Measurements from ENCODE around the gene MUC21. TPM values are rescaled to one million over a fixed set of nuclear protein-coding genes. Genes with fewer than 3 reads are reported as not detected.

MUC21 gene
- total and polyA plus RNA-seq, 2 donors (not counting 3 experiments of a cell fraction or from before 2014, with no cell fraction given), result not detected

DNA sequence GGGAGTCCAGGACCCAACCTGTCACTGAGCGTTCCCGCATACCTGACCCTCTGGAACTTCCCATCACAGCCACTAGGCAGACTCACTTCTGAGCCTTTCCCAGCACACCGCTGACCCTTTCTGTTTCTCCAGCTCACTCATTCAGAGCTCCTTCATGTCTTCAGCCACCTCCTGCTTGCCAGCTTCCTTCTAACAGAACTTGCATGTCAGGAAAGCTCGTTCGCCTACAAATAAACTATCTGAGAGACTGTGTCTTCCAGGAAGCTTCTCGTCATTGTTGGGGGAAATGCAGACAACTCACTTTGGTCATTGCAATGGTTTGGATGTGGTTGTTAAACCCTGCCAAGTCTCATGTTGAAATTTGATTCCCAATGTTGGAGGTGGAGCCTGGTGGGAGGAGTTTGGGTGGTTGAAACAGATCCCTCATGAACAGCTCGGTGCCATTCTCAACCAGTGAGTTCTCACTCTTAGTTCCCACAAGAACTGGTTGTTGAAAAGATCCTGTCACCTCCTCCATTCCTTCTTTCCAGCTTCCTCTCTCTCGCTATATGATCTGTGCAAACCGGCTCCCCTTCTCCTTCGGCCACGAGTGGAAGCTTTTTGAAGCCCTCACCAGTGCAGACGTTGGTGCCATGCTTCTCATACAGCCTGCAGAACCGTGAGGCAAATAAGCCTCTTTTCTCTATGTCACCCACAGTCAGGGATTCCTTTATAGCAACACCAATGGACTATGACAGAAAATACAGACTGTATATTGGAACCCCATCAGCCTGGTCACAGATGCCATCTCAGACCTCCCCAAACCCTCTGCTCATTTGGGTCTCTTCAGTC is 1.4 kb upstream of the MUC21 start:
- no peaks in the 10 kb centered on the region for H3K9me3 ChIP-seq (replicated peaks; ENCODE audit: control insufficient read depth, insufficient read depth, low read length)
- H3K9me1 ChIP-seq (replicated peaks; ENCODE audit: control insufficient read depth, extremely low read depth, insufficient read depth, low read length), result no peaks in the 10 kb centered on the region
- H2AFZ ChIP-seq (ENCODE audit: low read depth, low read length), result peak overlapping the region; percentile 3
- H3K27ac ChIP-seq (ENCODE audit: insufficient read depth, low read depth, low read length), result no peak overlapping the region
- POLR2A ChIA-PET, result no interaction called here
- no peak overlapping the region for H3K4me2 ChIP-seq (ENCODE audit: insufficient read depth, low read length)
- H3K9ac ChIP-seq (replicated peaks; ENCODE audit: extremely low read depth, insufficient read depth, low read length), result no peak overlapping the region
- H3K36me3 ChIP-seq (ENCODE audit: control insufficient read depth in 2 of 2, extremely low read depth in 1 of 2, insufficient read depth in 2 of 2, low read length in 2 of 2), result no peaks in the 10 kb centered on the region
- H3K79me2 ChIP-seq (ENCODE audit: control insufficient read depth, insufficient read depth, low read length), result no peaks in the 10 kb centered on the region
- DNase-seq (ENCODE audit: low read depth, low spot score), result peak; percentile 43
- CTCF ChIA-PET, result interaction anchor here (1.2 to 2.0 kb wide), 5 partner anchors 21 to 98 kb away, joined by 3 to 11 read pairs (median 4); no protein-coding TSS in a partner anchor
- peaks cover 14 to 16% of the 10 kb centered on the region in 2 experiments for H3K27me3 ChIP-seq (ENCODE audit: control insufficient read depth in 2 of 2, insufficient read depth in 2 of 2, low read length in 2 of 2)
- intact Hi-C loops (cut with micrococcal nuclease), result no loop called here
- no TSS peak for BruUV-seq (replicated peaks)
- no peak overlapping the region for H3K4me3 ChIP-seq (replicated peaks in 1 of 3; ENCODE audit: insufficient read depth in 1 of 3, low read depth in 1 of 3, low read length in 3 of 3)
- peak; percentile 83 for FAIRE-seq
- no peaks in the 10 kb centered on the region for H4K20me1 ChIP-seq (replicated peaks; ENCODE audit: control insufficient read depth, extremely low read depth, insufficient read depth, low read length)
- TF ChIP-seq CTCF (IDR thresholded peaks at IDR 0.05; ENCODE audit: extremely low read depth in 1 of 2, insufficient read depth in 1 of 2, low read depth in 1 of 2, low read length in 2 of 2), result peak in 1 of 2 donors; percentile 11
- TF ChIP-seq JUN (IDR thresholded peaks at IDR 0.05; ENCODE audit: borderline replicate concordance, insufficient read depth, insufficient read length, low read depth), result no peak
- TF ChIP-seq GATA2 (IDR thresholded peaks at IDR 0.05; ENCODE audit: insufficient read depth, insufficient read length, low read depth, low read length), result no peak
- H3K4me1 ChIP-seq (ENCODE audit: control insufficient read depth, extremely low read depth, insufficient read depth, low read length), result no peaks in the 10 kb centered on the region
- dilution Hi-C loops (cut with MboI; ENCODE audit: extremely low pct_ligation_motif_present, low sequenced_read_pairs), result no loop called here

GRCh38 chr6:30985490-30985889 is 2.0 kb downstream of the MUC21 start:
- POLR2A ChIA-PET, result no interaction called here
- H3K27ac ChIP-seq (ENCODE audit: insufficient read depth, low read depth, low read length), result no peak overlapping the region
- CTCF ChIA-PET, result no interaction called here
- DNase-seq (ENCODE audit: low read depth, low spot score) (no peak), FAIRE-seq (no peak)
- H3K4me2 ChIP-seq (ENCODE audit: insufficient read depth, low read length), result no peak overlapping the region
- no peaks in the 10 kb centered on the region for H3K79me2 ChIP-seq (ENCODE audit: control insufficient read depth, insufficient read depth, low read length)
- peaks cover 5 to 16% of the 10 kb centered on the region in 2 experiments for H3K27me3 ChIP-seq (ENCODE audit: control insufficient read depth in 2 of 2, insufficient read depth in 2 of 2, low read length in 2 of 2)
- H3K4me3 ChIP-seq (replicated peaks in 1 of 3; ENCODE audit: insufficient read depth in 1 of 3, low read depth in 1 of 3, low read length in 3 of 3), result no peak overlapping the region
- no peaks in the 10 kb centered on the region for H3K9me1 ChIP-seq (replicated peaks; ENCODE audit: control insufficient read depth, extremely low read depth, insufficient read depth, low read length)
- H3K9me3 ChIP-seq (replicated peaks; ENCODE audit: control insufficient read depth, insufficient read depth, low read length), result no peaks in the 10 kb centered on the region
- H3K4me1 ChIP-seq (ENCODE audit: control insufficient read depth, extremely low read depth, insufficient read depth, low read length), result no peaks in the 10 kb centered on the region
- H3K36me3 ChIP-seq (ENCODE audit: control insufficient read depth in 2 of 2, extremely low read depth in 1 of 2, insufficient read depth in 2 of 2, low read length in 2 of 2), result no peaks in the 10 kb centered on the region
- no peak overlapping the region for H3K9ac ChIP-seq (replicated peaks; ENCODE audit: extremely low read depth, insufficient read depth, low read length)
- no peaks in the 10 kb centered on the region for H4K20me1 ChIP-seq (replicated peaks; ENCODE audit: control insufficient read depth, extremely low read depth, insufficient read depth, low read length)
- no TSS peak for BruUV-seq (replicated peaks)
- TF ChIP-seq FOS (IDR thresholded peaks at IDR 0.05; ENCODE audit: borderline replicate concordance, insufficient read depth, low read length) (no peak), GATA2 (IDR thresholded peaks at IDR 0.05; ENCODE audit: insufficient read depth, insufficient read length, low read depth, low read length) (no peak), MYC (IDR thresholded peaks at IDR 0.05; ENCODE audit: low read depth, low read length) (no peak), CTCF (IDR thresholded peaks at IDR 0.05; ENCODE audit: extremely low read depth in 1 of 2, insufficient read depth in 1 of 2, low read depth in 1 of 2, low read length in 2 of 2) (no peak), EZH2 (IDR thresholded peaks at IDR 0.05; ENCODE audit: borderline replicate concordance, low read depth, low read length, severe bottlenecking) (no peak), POLR2A (IDR thresholded peaks at IDR 0.05; ENCODE audit: low read depth, low read length) (no peak), JUN (IDR thresholded peaks at IDR 0.05; ENCODE audit: borderline replicate concordance, insufficient read depth, insufficient read length, low read depth) (no peak), POLR2AphosphoS5 (IDR thresholded peaks at IDR 0.05; ENCODE audit: insufficient read depth, low read depth, low read length) (no peak)
- TF ChIP-seq, protein P1, sequence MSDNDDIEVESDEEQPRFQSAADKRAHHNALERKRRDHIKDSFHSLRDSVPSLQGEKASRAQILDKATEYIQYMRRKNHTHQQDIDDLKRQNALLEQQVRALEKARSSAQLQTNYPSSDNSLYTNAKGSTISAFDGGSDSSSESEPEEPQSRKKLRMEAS (IDR thresholded peaks at IDR 0.05; ENCODE audit: insufficient read depth, insufficient read length), result no peak
- no peak overlapping the region for H2AFZ ChIP-seq (ENCODE audit: low read depth, low read length)
- dilution Hi-C loops (cut with MboI; ENCODE audit: extremely low pct_ligation_motif_present, low sequenced_read_pairs), result no loop called here
- intact Hi-C loops (cut with micrococcal nuclease), result no loop called here

Data from endothelial cell of umbilical vein (primary cell).